ENCODE results near the gene ATP1B2.

DNA sequence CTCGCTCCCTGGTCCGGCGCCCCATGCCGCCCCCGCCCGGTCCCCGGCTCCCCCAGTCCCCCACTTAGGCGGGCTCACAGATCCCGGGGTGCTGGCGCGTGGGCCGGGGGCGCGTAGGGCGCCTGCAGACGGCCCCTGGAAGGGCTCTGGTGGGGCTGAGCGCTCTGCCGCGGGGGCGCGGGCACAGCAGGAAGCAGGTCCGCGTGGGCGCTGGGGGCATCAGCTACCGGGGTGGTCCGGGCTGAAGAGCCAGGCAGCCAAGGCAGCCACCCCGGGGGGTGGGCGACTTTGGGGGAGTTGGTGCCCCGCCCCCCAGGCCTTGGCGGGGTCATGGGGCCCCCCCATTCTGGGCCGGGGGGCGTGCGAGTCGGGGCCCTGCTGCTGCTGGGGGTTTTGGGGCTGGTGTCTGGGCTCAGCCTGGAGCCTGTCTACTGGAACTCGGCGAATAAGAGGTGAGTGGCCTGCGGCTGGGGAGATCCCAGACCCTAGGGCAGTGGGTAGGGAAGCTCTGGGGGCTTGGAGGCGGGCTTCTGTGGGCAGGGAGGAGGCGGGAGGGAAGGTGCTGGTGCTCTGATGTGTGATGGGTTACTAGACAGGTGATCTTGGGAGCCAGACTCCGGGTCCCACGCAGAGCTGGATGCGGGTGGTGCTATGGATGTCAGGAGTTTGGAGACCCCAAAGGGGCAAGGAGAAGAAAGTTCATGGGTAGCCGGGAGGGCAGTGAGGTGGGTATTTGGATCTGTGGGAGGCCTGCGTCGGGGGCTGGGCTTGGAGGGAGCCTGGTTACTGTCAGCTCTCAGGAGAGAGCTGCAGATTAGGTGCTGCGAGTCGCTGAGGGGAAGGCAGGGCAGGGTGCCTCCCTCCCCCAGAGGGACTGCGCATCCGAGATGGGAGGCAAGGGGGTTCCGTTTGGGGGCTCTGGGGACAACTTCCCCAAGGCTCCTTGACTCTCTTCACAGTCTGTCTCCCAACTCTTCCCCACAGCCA lies 54.8 kb downstream of the ATP1B2 start:
- TF ChIP-seq EZH2 (IDR thresholded peaks at IDR 0.05; ENCODE audit: insufficient read depth, poor library complexity, severe bottlenecking) (no peak), EZH2phosphoT487 (IDR thresholded peaks at IDR 0.05; ENCODE audit: insufficient read depth, low read depth) (no peak)

Measured in GM23248 (cell line).